ENCODE measurements around the gene IMPDH1. TPM values are rescaled to one million over a fixed set of nuclear protein-coding genes. Genes with fewer than 3 reads are reported as not detected.
A peak's percentile ranks its signal among the peaks of the same experiment; 100 is the strongest.

IMPDH1 gene
- total RNA-seq, 1 experiment from 2014 or later = 74.0 TPM

DNA sequence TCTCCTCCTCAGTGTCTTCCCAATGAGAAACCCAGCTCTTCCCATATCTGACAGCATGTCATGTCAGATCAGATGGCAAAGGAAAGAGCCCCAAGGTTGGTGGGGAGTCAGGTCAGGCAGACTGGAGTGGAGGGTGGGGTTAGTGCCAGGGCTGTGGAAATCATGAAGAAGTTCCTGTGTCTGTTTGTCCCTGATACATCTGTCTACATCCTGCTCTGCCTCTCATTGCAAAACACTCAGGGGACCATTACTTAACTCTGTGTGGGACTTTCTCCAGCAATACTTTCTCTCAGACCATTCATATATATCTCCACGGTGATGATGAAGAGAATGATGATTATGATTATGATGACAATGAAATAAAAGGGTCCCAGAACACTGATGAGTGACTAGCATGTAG is 51.5 kb downstream of the IMPDH1 start:
- no peaks in the 10 kb centered on the region for H3K9me3 Mint-ChIP-seq (ENCODE audit: unreplicated experiment)
- no peak for TF ChIP-seq CTCF (IDR thresholded peaks at IDR 0.05; ENCODE audit: unreplicated experiment)
- H3K36me3 Mint-ChIP-seq (ENCODE audit: insufficient read depth, unreplicated experiment) = no peaks in the 10 kb centered on the region
- BruUV-seq (replicated peaks) = no TSS peak
- H3K27me3 Mint-ChIP-seq (ENCODE audit: insufficient read depth, unreplicated experiment) = peaks cover 22% of the 10 kb centered on the region
- CTCF ChIA-PET = interaction anchor here (0.6 to 5.7 kb wide), 7 partner anchors 11 to 1009 kb away, joined by 3 to 34 read pairs (median 8); no protein-coding TSS in a partner anchor
- peaks cover 6% of the 10 kb centered on the region for H3K4me1 Mint-ChIP-seq (ENCODE audit: insufficient read depth, unreplicated experiment)
- DNase-seq (ENCODE audit: unreplicated experiment) = no peak
- no peak overlapping the region for H3K4me3 Mint-ChIP-seq (ENCODE audit: unreplicated experiment)
- POLR2A ChIA-PET = no interaction called here
- no peak overlapping the region for H3K27ac Mint-ChIP-seq (ENCODE audit: low read depth, unreplicated experiment)
- intact Hi-C loops (cut with micrococcal nuclease) = no loop called here

- ChIA-PET CTCF (interaction anchor here (1.7 to 5.7 kb wide), 3 partner anchors 10 to 41 kb away, joined by 11 to 34 read pairs (median 18); no protein-coding TSS in a partner anchor), POLR2A (no interaction called here)
- Mint-ChIP-seq H3K36me3 (ENCODE audit: insufficient read depth, unreplicated experiment) (no peaks in the 10 kb centered on the region), H3K27ac (ENCODE audit: low read depth, unreplicated experiment) (peak overlapping the region; percentile 49), H3K9me3 (ENCODE audit: unreplicated experiment) (no peaks in the 10 kb centered on the region), H3K4me1 (ENCODE audit: insufficient read depth, unreplicated experiment) (peaks cover 6% of the 10 kb centered on the region), H3K27me3 (ENCODE audit: insufficient read depth, unreplicated experiment) (peaks cover 32% of the 10 kb centered on the region), H3K4me3 (ENCODE audit: unreplicated experiment) (no peak overlapping the region)
- BruUV-seq (replicated peaks) = no TSS peak
- no peak for TF ChIP-seq CTCF (IDR thresholded peaks at IDR 0.05; ENCODE audit: unreplicated experiment)
- no peak for DNase-seq (ENCODE audit: unreplicated experiment)
- intact Hi-C loops (cut with micrococcal nuclease) = no loop called here
These were observed 52.6 kb downstream of the IMPDH1 start for GRCh38 chr7:128357217-128357613.

DNA sequence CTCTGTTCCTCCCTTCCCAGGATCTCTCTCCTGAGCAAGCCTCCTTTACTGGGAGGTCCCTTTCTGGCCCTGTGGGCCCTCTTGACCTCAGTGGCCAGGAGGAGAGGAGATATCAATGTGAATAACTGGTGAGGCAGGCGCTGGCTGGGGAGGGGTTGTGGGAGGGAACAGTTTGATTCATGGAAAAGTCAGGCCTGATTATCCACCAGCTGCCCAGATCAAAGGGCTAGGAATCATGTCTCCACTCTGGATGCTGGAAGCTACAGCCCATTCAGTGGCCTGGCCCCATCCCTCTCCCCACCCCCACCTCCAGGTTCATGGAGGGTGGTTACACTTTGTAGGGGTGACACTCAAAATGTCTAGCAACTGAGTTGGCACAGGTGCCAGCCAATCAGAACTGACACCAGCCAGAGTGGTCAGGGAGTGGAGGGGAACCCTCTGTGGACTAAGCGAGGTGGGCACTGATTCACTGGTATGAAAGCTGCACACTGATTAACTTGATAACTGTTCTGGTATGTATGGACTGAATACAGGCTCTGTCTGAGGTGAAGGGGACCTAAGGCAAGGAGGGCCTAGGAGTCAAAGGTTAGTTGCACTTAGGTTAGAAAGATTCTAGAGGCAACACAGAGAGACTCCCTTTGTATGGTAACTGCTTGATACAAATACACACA is 53.1 kb downstream of the IMPDH1 start:
- BruUV-seq (replicated peaks) = no TSS peak
- no peak for TF ChIP-seq CTCF (IDR thresholded peaks at IDR 0.05; ENCODE audit: unreplicated experiment)
- Mint-ChIP-seq H3K27ac (ENCODE audit: low read depth, unreplicated experiment) (peak overlapping the region; percentile 49), H3K4me1 (ENCODE audit: insufficient read depth, unreplicated experiment) (peaks cover 6% of the 10 kb centered on the region), H3K4me3 (ENCODE audit: unreplicated experiment) (no peak overlapping the region), H3K27me3 (ENCODE audit: insufficient read depth, unreplicated experiment) (peaks cover 32% of the 10 kb centered on the region), H3K9me3 (ENCODE audit: unreplicated experiment) (no peaks in the 10 kb centered on the region), H3K36me3 (ENCODE audit: insufficient read depth, unreplicated experiment) (no peaks in the 10 kb centered on the region)
- no peak for DNase-seq (ENCODE audit: unreplicated experiment)
- ChIA-PET POLR2A (interaction anchor here (1.6 kb wide), 1 partner anchor 13 kb away, joined by 5 read pairs; the partner anchor contains the start of gene RBM28), CTCF (interaction anchor here (2.0 to 5.7 kb wide), 2 partner anchors 9 to 31 kb away, joined by 18 to 34 read pairs; no protein-coding TSS in a partner anchor)
- intact Hi-C loops (cut with micrococcal nuclease) = no loop called here

DNA sequence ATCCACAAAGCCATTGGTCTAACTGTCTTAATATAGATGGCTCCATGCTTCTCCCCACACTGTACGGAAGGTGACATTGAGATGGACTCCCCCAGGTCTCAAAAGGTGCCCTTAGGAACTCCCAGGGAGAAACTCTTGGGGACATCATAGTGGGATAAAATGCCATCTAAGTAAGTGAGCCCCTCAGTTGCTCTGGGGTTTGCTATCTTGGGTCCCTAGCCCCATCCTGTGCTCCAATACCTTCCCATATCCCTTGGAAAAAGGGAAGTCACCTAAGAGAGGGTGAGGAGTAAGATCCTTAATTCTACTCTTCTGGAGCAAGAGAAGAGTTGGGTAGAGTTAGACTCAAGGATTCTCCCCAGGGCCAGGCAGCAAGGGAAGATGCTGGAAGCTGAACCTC is 56.2 kb downstream of the IMPDH1 start:
- H3K27ac Mint-ChIP-seq (ENCODE audit: low read depth, unreplicated experiment) = no peak overlapping the region
- no peaks in the 10 kb centered on the region for H3K36me3 Mint-ChIP-seq (ENCODE audit: insufficient read depth, unreplicated experiment)
- no peak for DNase-seq (ENCODE audit: unreplicated experiment)
- H3K9me3 Mint-ChIP-seq (ENCODE audit: unreplicated experiment) = no peaks in the 10 kb centered on the region
- H3K27me3 Mint-ChIP-seq (ENCODE audit: insufficient read depth, unreplicated experiment) = peaks cover 28% of the 10 kb centered on the region
- H3K4me1 Mint-ChIP-seq (ENCODE audit: insufficient read depth, unreplicated experiment) = peaks cover 7% of the 10 kb centered on the region
- POLR2A ChIA-PET = interaction anchor here (1.0 kb wide), 1 partner anchor 8 kb away, joined by 5 read pairs; no protein-coding TSS in a partner anchor
- no TSS peak for BruUV-seq (replicated peaks)
- TF ChIP-seq CTCF (IDR thresholded peaks at IDR 0.05; ENCODE audit: unreplicated experiment) = no peak
- H3K4me3 Mint-ChIP-seq (ENCODE audit: unreplicated experiment) = no peak overlapping the region
- intact Hi-C loops (cut with micrococcal nuclease) = no loop called here
- CTCF ChIA-PET = interaction anchor here (0.8 kb wide), 1 partner anchor 34 kb away, joined by 3 read pairs; no protein-coding TSS in a partner anchor
